Hindlimb muscle (tissue), 1 donor: ENCODE data around the gene SCGB2B2. TPM values are rescaled to one million over a fixed set of nuclear protein-coding genes. Genes with fewer than 3 reads are reported as not detected.

Source experiments
- polyA plus RNA-seq: library from polyadenylated mRNA; unstranded; fragments of 120-200 nt; gene quantifications from one replicate; pipeline ENCODE4 v1.2.1, GENCODE V29; 2013; ENCODE audit not compliant: insufficient read length

The SCGB2B2 gene
- polyA plus RNA-seq, 1 donor, result 0.90 TPM

Other genes with a start within 250 kb of the SCGB2B2 start
- 82.2 TPM for gene UBA2, start 248.8 kb downstream of the SCGB2B2 start, polyA plus RNA-seq
- 24.1 TPM for gene WTIP, start 195.4 kb downstream of the SCGB2B2 start, polyA plus RNA-seq
- 43.4 TPM for gene ZNF302, start 519 bp upstream of the SCGB2B2 start, polyA plus RNA-seq
- gene ZNF181, start 57.1 kb upstream of the SCGB2B2 start, polyA plus RNA-seq, result 13.4 TPM
- 7.2 TPM for gene ZNF599, start 96.1 kb upstream of the SCGB2B2 start, polyA plus RNA-seq
- 3.9 TPM for gene ZNF30, start 249.7 kb upstream of the SCGB2B2 start, polyA plus RNA-seq